Breast epithelium (tissue), 3 donors: Measurements from ENCODE around the gene CCDC134.

Experiments
- POLR2A ChIP-seq: fragments of 450-650 bp; IDR thresholded peaks from one replicate; pipeline ENCODE4 v1.6.1; 2016; ENCODE audit warnings: antibody characterized with exemption, mild to moderate bottlenecking, moderate library complexity
- TF ChIP-seq, protein P1 (sequence below), 3 donors: fragments of 450-650 bp; IDR thresholded peaks; one replicate each; pipeline ENCODE4 v1.5.1; 2016 to 2017; ENCODE audit warnings: antibody characterized with exemption in 3 of 3, mild to moderate bottlenecking in 3 of 3, moderate library complexity in 3 of 3

GRCh38 chr22:41857860-41858199, 57.4 kb downstream of the CCDC134 start:
- TF ChIP-seq POLR2A = no peak
- TF ChIP-seq, protein P1, sequence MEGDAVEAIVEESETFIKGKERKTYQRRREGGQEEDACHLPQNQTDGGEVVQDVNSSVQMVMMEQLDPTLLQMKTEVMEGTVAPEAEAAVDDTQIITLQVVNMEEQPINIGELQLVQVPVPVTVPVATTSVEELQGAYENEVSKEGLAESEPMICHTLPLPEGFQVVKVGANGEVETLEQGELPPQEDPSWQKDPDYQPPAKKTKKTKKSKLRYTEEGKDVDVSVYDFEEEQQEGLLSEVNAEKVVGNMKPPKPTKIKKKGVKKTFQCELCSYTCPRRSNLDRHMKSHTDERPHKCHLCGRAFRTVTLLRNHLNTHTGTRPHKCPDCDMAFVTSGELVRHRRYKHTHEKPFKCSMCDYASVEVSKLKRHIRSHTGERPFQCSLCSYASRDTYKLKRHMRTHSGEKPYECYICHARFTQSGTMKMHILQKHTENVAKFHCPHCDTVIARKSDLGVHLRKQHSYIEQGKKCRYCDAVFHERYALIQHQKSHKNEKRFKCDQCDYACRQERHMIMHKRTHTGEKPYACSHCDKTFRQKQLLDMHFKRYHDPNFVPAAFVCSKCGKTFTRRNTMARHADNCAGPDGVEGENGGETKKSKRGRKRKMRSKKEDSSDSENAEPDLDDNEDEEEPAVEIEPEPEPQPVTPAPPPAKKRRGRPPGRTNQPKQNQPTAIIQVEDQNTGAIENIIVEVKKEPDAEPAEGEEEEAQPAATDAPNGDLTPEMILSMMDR (IDR thresholded peaks at IDR 0.05) = no peak
